GM19463 (cell line): ENCODE data around the gene ENOX1.
A peak's percentile ranks its signal among the peaks of the same experiment; 100 is the strongest.

Experiments used
- ATAC-seq: cut with Tn5 transposase; IDR thresholded peaks from one replicate; pipeline ENCODE4 v1.9.1; 2021; ENCODE audit warnings: mild to moderate bottlenecking, moderate library complexity; ENCODE audit not compliant: unreplicated experiment

The ENOX1 gene

GRCh38 chr13:43744261-43745031 lies 42.3 kb downstream of the ENOX1 start:
- ATAC-seq: no peak

DNA sequence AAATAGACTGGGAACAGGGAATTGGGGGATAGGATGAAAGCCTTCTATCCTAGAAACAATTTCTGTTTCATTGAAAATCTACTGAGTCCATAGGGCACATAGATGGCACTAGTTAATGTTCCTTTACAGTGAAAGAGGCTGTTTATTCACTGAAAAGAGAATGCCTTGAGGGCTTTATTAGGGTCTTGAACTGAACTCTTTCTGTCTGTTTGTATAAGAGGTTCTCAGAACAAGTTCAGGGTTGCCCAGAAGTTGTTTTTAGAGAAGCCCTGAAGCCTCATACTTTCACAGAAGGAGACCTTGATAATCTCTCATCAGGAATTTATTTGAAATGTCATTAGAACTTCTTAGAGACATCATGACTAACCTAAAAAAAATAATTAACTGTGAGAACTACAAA lies 43.9 kb downstream of the ENOX1 start:
- no peak for ATAC-seq

- no peak for ATAC-seq
Observed at GRCh38 chr13:43737392-43737923, 49.3 kb downstream of the ENOX1 start.

- ATAC-seq: no peak
Observed at GRCh38 chr13:43732726-43733125, 54.0 kb downstream of the ENOX1 start.

GRCh38 chr13:43731296-43731695 lies 55.5 kb downstream of the ENOX1 start:
- no peak for ATAC-seq

- no peak for ATAC-seq
Observed at GRCh38 chr13:43730642-43731041, 56.1 kb downstream of the ENOX1 start.

- ATAC-seq: no peak
Observed at GRCh38 chr13:43728421-43728820, 58.4 kb downstream of the ENOX1 start.

- ATAC-seq: no peak
Observed at GRCh38 chr13:43727856-43728255, 58.9 kb downstream of the ENOX1 start.

DNA sequence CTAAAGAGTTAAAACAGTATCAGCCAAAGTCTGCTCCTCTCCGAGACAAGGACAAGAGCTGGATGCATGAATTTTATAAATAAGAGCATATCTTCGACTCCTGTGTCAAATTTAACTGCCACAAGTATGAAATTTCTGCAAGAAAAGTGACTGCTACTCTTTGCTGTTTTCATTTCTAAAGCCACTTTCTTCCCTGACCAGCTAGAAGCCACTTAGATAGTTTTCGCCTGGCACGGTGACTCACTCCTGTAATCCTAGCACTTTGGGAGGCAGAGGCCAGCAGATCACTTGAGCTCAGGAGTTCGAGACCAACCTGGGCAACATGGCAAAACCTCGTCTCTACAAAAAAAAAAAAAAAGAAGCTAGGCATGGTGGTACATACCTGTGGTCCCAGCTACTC lies 61.3 kb downstream of the ENOX1 start:
- ATAC-seq: no peak

DNA sequence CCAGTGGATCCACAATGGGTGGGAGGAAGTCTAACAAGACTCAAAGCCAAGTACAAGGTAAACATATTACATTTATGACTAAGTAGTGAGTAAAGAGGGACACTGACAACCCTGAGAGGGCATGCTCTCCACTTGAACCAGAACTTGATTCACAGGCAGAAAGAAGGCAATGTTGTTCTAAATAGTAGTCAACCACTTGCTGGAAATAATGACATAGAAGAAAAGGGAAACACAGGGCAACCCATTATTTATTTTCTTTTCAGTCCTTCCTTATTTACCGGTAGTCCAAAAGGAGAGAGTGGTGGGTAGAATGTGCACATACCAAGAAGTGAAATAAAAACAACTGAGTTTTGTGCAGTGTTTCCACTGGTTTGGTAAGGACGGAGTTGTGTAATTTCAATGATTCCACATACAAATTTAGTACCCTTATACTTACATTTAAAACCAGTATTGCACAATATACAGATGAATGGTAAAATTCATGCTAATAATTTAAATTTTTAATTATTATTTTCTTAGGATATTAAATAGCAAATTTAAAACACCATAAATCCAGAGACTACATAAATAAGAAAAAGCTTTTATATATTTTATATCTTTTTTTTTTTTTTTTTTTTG lies 65.9 kb downstream of the ENOX1 start:
- ATAC-seq: no peak

DNA sequence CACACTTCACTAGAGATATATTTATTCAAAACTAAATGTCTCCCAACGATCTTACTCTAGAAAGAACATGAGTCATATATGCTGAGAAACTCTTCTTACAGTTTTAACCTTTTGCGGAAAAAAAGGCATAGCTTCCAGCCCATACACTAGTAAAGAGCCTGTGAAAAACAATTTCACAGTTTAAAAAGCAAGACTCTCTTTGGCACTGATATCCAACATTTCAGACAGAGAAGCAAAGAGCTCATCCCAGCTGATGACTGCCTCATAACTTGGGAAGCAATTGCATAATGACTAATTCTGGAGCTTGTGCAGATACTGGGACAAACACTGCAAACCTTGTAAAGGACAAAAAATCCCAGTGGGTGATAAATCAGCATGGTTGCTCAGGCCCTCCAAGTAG lies 88.0 kb downstream of the ENOX1 start:
- no peak for ATAC-seq

DNA sequence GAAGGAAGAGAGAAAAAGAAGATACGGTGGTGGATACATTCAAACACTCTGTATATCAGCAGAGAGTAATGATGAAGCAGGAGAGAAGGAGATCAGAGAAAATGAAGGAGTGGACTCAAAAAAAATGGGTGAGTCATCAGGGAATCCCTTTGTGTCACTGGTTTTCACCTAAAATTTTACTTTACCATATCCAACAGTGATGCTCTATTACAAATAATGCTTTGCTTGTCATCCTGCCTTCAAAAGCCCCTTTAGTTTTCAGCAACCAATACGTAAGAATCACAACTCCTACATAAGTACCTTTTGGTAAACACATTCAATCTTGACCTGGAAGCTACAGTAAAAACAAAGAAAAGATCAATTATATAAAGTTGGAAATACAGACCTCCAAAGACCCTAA lies 88.8 kb downstream of the ENOX1 start:
- peak; percentile 58 for ATAC-seq

DNA sequence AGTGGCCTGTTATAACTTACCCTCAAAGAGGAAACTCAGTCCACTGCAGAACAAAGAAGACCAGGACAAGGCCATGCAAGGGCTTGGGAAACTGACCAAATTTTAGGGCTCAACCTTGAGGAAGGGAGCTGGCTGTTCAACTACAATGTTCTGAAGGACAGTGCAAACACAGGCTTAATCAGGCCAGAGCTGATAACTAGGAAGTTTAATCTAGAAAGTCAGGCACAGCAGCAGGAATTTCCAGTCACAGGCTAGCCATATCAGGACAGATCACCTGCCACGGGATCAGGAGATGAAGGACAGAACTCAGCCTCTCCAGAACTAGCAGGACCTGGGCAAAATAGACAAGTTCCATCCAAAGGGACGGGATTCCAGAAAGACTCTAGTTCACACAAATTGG lies 89.4 kb downstream of the ENOX1 start:
- no peak for ATAC-seq

- ATAC-seq: no peak
Observed at GRCh38 chr13:43694146-43694664, 92.6 kb downstream of the ENOX1 start.

DNA sequence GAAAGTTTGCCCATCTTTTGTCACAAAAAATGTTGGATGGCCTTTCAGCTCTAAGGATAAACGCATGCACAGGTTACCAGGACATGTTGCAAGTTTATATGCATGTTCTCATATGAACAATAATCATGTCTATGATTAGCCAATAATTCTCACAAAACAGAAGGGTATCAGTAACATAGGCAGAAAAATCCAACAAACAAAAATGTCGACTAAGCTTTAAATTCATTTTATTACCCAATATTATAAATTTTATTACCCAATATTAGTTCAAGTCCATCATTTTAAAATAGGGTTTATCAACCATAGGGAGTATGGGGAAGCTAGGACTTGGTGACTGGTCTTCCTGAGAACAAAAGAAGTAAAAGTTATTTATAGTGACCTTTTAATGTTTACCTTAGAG lies 93.1 kb downstream of the ENOX1 start:
- no peak for ATAC-seq

DNA sequence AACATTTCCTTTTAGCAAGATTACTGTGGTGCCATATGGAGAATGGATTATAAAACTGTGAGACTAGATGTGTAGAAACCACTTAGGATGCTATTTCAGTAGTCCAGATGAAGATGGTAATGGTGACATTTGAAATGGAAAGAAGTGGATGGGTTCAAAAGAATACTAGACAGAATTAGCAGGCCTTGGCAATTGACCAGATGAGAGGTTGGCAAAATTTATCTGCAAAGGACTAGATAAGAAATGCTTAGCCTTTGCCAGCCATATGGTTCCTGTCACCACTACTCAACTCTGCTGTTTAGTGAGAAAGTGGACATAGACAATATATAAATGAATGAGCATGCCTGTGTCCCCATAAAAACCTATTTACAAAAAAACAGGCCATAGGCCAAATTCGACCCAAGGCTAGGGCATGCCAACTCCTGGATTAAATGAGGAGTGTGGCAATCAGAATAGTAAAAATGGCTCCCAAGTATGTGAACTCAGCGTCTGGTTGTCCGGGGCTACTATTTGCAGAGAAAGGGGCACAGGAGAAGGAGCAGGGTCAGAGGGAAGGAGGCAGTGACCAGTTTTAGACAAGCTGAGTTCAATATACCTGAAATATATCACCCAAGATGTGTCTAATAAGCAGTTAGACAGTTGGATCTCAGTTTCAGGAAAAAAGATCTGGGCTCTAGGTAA lies 98.4 kb downstream of the ENOX1 start:
- no peak for ATAC-seq

GRCh38 chr13:43687038-43687437 lies 99.7 kb downstream of the ENOX1 start:
- no peak for ATAC-seq

- ATAC-seq: no peak
Observed at GRCh38 chr13:43686557-43686956, 100.2 kb downstream of the ENOX1 start.

DNA sequence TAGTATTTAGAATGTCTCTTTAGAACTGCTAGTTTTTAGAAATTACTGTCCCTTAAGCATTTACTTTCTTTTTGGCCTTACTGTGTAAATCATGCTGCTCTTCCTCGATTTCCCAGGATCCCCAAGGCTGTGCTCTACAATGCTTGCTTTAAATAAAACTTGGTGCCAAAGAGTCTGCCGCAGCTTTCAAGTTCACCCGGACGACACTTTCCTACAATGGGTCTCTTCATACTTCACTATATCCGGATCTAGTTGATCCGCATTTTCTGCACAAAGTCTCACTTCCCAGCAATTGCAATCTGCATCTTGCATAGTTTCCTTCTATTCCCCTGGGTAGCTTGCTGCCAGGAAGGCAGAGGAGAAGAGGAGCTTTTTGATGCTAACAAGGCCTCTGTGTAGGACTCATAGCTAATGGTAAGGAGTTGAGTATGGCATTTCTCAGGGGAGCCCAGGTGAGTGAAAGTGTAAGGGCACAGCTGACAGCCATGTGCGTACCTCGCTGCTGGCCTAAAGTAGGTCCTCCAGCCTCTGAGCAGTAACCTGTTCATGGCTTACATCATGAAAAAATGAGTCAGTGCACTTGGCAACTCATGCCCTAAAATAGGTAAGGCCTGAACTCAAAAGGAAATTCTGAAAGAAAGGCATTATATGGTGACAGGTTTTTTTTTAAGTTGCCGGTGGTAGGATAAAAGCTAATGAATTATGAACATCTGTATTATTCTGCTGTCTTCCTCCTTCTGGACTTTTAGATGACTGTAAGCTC lies 101.6 kb downstream of the ENOX1 start:
- no peak for ATAC-seq

- ATAC-seq: no peak
Observed at GRCh38 chr13:43682701-43683100, 104.1 kb downstream of the ENOX1 start.

- peak; percentile 95 for ATAC-seq
Observed at GRCh38 chr13:43676320-43676719, 110.5 kb downstream of the ENOX1 start.
